Duodenal mucosa (tissue), 2 donors: ENCODE data around the gene CLDN7.

Experiments
- H3K27ac ChIP-seq: one replicate; pipeline ENCODE4 v1.7.0; 2013; ENCODE audit warnings: low read depth, low read length
- H3K27me3 ChIP-seq, 2 donors: one replicate each; pipeline ENCODE4 v1.7.0; 2013; ENCODE audit warnings: low read length in 2 of 2, control low read depth in 1 of 2; ENCODE audit not compliant: insufficient read depth in 2 of 2, control insufficient read depth in 1 of 2
- H3K36me3 ChIP-seq, 2 donors: one replicate each; pipeline ENCODE4 v1.7.0; 2013; ENCODE audit warnings: low read length in 2 of 2, control low read depth in 1 of 2; ENCODE audit not compliant: insufficient read depth in 2 of 2, control insufficient read depth in 1 of 2
- H3K4me1 ChIP-seq, 2 donors: one replicate each; pipeline ENCODE4 v1.7.0; 2013; ENCODE audit warnings: low read length in 2 of 2, control low read depth in 1 of 2; ENCODE audit not compliant: insufficient read depth in 2 of 2, control insufficient read depth in 1 of 2
- H3K4me3 ChIP-seq, 2 donors: one replicate each; pipeline ENCODE4 v1.7.0; 2013; ENCODE audit warnings: low read length in 2 of 2, low read depth in 1 of 2
- H3K9ac ChIP-seq, 2 donors: one replicate each; pipeline ENCODE4 v1.7.0; 2013; ENCODE audit warnings: low read length in 2 of 2, low read depth in 1 of 2
- H3K9me3 ChIP-seq, 2 donors: one replicate each; pipeline ENCODE4 v1.7.0; 2013; ENCODE audit warnings: low read length in 2 of 2, control low read depth in 1 of 2; ENCODE audit not compliant: control insufficient read depth in 1 of 2

The CLDN7 gene

DNA sequence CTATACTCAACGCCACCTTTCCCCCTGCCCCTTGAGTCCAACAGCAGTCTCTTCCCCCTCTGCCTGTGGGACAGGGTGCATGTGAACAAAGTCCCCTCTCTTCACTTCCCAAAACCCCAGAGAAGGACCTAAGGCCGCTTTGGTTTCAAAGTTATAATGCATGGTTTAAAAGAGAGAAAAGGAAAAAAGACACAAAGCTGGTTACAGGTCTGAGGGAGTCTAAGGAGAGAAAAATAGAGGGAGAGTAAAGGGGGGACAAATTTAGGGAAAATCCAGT is 18.9 kb downstream of the CLDN7 start:
- Histone ChIP-seq H3K4me1 (peaks cover 24 to 26% of the 10 kb centered on the region in 2 donors), H3K9ac (peak overlapping the region; percentile 76 to 99), H3K36me3 (peaks cover 24 to 42% of the 10 kb centered on the region in 2 donors)

DNA sequence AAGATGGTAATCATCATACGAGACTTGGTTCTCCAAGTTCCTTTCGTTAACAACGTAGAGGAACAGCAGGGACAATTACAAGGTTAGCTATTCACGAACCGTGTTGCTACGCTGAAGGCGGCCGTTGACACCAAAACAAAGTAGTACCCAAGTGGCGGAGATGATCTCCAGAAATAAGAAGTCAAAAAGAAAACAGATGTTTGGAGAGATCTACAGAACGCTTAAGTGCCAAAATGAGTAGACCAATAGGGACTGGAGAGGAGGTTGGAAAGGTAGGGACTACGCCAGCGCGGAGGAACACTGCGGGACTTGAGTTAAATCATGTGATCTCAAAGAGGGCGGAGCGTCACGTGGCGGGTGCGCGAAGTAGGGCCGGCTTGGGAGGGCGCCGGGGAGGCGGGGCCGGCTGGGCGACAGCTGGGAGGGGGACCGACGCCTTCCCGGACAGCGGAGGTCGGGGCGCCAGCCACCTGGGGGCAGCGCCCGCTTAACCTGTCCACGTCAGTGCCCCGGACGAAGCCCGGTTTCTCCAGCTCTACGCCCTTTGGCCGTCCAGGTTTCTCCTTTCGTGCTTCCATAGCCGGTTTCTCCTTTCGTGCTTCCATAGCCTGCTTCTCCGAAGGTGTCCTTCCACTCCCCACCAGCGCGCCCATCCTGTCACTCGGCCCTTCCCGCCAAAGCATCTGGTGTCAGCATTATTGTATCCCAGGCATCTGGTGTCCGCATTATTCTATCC is 19.4 kb downstream of the CLDN7 start:
- H3K4me1 ChIP-seq = peaks cover 24 to 26% of the 10 kb centered on the region in 2 donors
- no peaks in the 10 kb centered on the region for H3K27me3 ChIP-seq
- peak overlapping the region; percentile 94 to 97 for H3K4me3 ChIP-seq
- H3K9me3 ChIP-seq = no peaks in the 10 kb centered on the region
- peak overlapping the region; percentile 76 to 99 for H3K9ac ChIP-seq
- H3K27ac ChIP-seq = peak overlapping the region; percentile 99
- peaks cover 24 to 42% of the 10 kb centered on the region in 2 donors for H3K36me3 ChIP-seq

More for the DNA sequence above, 18.9 kb downstream of the CLDN7 start:
- H3K9me3 ChIP-seq = no peaks in the 10 kb centered on the region
- H3K4me3 ChIP-seq = peak overlapping the region; percentile 94 to 97
- H3K27ac ChIP-seq = peak overlapping the region; percentile 99
- H3K27me3 ChIP-seq = no peaks in the 10 kb centered on the region

DNA sequence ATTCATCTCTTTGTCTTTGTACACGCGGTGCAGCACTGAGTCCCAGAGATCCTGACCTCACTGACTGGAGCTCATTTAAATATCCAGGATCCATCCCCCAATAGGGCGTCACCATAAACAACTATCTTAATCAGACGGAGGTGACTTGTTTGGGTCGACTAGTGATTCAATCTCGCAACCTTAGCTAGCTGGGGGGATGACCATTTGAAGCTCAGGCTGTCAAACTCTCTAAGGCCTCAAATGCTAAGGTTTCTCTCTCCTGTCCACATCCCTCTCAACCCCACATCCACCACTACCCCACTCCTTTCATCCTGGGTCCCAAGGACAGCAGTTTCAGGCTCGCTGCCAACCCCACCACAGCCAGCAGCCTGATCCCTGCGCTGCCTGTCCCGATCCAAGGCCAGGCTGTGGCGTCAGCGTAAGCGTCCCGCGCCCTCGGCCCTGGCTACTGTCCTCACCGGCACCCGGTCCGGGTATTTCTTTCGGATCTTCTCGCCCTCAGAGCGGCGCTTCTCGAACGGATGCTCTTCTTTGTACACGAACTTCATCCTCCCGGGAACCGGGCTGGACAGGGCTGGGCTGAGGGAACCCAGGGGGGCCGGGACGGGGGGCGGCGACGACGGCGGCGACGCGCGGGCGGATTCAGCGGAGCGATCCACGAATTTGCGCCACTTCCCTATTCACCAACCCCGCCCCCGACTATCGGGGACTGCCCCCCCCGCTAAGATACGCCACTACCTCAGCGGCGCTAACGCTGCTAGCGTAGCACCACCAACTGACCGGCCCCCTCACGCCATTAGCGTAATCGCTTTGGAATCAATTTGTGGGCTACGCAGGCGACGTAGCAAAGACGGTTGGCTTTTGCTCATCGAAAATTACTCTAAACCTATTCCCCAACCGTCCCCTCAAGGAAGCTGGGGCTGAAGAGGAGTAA is 20.2 kb downstream of the CLDN7 start, which contains the start of gene GABARAP:
Gene GABARAP (minus strand): TSS at position 667 of the 934 bp plus-strand sequence. CDS start 119 bp downstream, at position 548.
- Histone ChIP-seq H3K4me3 (peak within 1 kb of the TSS; percentile 94 to 97), H3K9me3 (no peaks in the 10 kb centered on the region), H3K4me1 (peaks cover 30 to 31% of the 10 kb centered on the region in 2 donors)

DNA sequence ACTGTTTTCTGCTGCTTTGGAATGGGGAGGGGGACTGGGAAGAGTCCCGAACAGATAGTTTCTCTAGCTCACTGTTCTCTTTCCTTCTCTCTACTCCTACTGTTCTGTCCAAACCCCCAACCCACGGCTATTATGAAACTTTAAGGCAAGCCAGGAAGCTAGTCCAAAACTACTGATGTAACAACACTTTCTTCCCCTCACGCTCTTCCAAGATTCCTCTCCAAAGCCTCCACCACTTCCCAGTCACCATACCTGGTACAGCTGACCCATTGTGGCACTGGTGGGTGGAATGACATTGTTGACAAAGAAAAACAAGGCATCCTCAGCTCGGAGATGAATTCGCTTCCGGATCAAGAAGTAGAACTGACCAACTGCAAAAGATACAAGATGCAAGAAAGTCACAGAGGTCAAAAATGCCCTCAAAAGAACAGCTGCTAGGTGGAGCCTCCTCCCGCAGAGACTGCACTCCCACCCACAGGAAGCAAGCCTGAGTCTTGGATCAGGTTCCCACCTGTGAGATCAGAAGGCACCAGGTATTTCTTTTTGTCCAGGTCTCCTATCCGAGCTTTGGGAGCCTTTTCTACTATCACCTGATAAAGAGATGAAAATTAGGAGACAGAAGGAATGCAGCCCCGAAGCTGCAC is 21.1 kb downstream of the CLDN7 start:
- Histone ChIP-seq H3K27me3 (no peaks in the 10 kb centered on the region), H3K9ac (peak overlapping the region; percentile 98 to 99), H3K27ac (peak overlapping the region; percentile 99), H3K36me3 (peaks cover 27 to 37% of the 10 kb centered on the region in 2 donors), H3K4me3 (peak overlapping the region; percentile 94 to 97), H3K4me1 (peaks cover 33 to 36% of the 10 kb centered on the region in 2 donors), H3K9me3 (no peaks in the 10 kb centered on the region)

More for the DNA sequence above, 20.2 kb downstream of the CLDN7 start, which contains the start of gene GABARAP:
- Histone ChIP-seq H3K9ac (peak within 1 kb of the TSS; percentile 98 to 99), H3K27ac (peak within 1 kb of the TSS; percentile 99), H3K27me3 (no peaks in the 10 kb centered on the region), H3K36me3 (peaks cover 26 to 39% of the 10 kb centered on the region in 2 donors)

DNA sequence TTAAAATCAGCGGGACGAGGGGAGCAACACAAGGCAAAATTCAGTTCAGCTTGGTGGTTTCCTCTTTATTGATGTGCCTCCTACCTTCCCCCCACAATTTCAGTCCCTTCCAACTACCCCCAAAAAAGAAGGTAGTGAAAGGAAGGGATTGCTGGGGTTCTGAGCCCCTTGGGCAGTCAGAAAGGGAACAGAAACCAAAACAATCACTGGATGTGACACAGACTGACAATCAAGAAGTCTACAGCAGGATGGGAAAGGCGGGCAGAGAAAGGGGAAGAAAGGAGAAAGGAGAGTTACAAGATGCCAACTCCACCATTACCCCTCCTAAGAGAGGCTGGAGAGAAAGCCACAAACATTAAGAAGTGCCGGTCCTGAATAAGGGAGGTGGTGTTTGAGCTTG is 21.9 kb downstream of the CLDN7 start:
- no peaks in the 10 kb centered on the region for H3K9me3 ChIP-seq
- H3K27me3 ChIP-seq = no peaks in the 10 kb centered on the region
- peak overlapping the region; percentile 64 to 94 for H3K4me3 ChIP-seq
- peak overlapping the region; percentile 12 to 99 for H3K9ac ChIP-seq
- peaks cover 22 to 39% of the 10 kb centered on the region in 2 donors for H3K36me3 ChIP-seq
- H3K27ac ChIP-seq = no peak overlapping the region
- peaks cover 39 to 45% of the 10 kb centered on the region in 2 donors for H3K4me1 ChIP-seq

DNA sequence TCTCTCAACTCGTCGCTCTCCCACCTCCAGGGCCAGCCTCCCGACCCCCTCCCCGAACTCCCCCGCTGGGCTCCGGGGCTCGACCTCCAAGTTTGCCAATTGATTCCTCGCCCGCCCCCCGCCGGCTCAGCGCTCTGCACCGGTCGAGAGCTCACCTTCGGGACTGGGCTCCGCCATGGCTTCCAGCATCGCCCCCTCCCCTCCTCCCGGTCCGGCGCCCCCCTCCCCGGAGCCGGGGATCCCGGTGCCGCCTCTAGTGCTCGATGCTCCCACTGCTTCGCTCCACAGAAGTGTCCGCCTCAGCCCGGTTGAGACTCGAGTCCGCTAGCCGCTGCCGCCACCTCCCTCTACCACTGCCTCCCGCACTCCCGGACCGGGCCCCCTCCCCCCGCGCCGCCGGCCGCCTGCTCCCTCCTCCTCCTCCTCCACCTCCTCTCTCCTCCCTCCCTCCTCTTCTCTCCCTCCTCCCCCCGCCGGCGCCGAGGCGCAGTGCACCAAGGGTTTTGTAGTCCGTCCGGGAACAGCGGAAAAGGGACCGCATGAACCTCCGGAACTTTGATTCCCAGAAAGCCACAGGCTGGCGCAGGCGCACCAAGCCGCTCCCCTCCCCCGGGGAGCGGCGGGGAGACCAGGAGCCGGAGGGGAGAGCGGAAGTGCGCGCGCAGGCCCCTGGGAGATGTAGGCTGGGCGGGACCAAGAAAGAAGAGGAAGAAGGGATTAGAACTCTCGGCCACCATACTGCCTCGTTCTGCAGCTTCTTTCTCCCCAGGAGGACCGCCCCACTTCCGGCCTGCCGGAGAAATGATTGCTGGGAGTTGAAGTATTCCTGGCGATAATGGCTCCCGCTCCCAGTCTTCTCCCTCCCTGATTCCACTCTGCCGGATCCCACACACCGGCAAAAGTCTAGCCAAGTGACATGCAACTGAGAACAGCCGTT is 22.9 kb downstream of the CLDN7 start, which contains the start of gene PHF23:
Gene PHF23 (minus strand): TSS at position 367 of the 937 bp plus-strand sequence. CDS start 178 bp downstream, at position 189.
- Histone ChIP-seq H3K4me3 (peak within 1 kb of the TSS; percentile 94), H3K27me3 (no peaks in the 10 kb centered on the region), H3K9me3 (no peaks in the 10 kb centered on the region), H3K4me1 (peaks cover 48 to 54% of the 10 kb centered on the region in 2 donors), H3K36me3 (peaks cover 20 to 38% of the 10 kb centered on the region in 2 donors), H3K9ac (peak within 1 kb of the TSS; percentile 78 to 92), H3K27ac (peak within 1 kb of the TSS; percentile 79)

DNA sequence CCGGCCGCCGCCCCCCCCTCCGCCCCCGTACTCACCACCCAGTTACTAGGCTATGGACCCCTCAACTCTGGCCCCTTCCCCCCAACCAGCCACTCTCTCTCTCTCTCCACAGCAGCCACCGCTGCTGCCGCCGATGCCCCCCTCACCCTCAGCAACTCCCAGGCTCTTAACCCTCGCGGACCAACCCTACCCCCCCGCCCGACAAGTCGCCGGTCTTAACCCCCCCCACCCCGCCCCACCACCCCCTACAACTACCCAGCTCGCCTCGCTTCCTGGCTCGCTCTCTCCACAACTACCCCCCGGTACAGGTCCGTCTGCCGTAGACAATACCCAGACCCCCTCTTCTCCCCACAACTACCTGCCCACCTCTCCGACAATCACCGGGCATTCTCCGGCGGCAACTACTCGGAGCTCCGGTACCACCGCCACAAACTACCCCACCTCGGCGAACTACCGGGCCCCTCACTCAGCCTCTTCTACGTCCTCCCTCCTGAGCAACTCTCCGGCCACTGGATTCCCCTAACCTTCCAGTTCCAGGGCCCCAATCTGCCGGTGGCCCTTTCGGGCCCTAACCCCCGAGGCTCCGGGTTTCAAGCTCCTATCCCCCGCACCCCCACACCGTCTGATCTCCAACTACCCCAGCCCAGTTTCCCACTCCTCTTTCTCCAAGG is 23.7 kb downstream of the CLDN7 start:
- no peaks in the 10 kb centered on the region for H3K9me3 ChIP-seq
- peak overlapping the region; percentile 90 to 94 for H3K4me3 ChIP-seq
- no peaks in the 10 kb centered on the region for H3K27me3 ChIP-seq
- H3K36me3 ChIP-seq = peaks cover 16 to 30% of the 10 kb centered on the region in 2 donors
- peak overlapping the region; percentile 78 to 92 for H3K9ac ChIP-seq
- H3K4me1 ChIP-seq = peaks cover 51 to 52% of the 10 kb centered on the region in 2 donors
- peak overlapping the region; percentile 79 for H3K27ac ChIP-seq

DNA sequence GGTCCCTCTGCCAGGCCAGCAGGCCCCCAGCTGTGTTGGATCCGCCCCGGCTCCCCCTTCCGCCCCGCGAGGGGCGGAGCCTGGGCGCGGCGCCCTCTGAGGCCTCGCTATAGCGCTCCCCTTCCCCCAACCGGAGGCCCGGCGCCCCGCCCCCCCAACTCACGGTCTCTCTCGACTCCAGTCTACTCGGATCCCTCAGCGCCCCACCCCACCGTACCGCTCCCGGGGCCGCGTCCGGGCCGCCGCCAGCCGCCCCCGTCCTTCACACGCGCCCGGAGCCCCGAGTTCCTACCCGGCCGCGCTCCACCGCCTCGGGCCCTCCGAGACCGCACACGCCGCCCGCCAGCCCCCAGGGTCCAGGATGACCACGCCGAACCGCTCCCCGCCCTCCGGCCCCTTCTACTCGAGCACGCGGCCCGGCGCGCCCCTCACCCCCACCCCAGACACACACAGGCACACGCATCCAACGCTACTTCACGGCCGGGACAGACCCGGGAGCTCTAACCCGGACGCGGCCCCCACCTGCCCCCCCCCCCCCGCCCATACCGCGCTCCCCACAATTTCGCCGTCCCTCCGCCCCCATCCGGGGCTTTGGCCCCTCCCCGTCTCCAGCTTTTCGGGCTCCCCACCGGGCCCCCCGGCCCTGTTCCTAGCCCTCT is 24.4 kb downstream of the CLDN7 start:
- Histone ChIP-seq H3K4me3 (peak overlapping the region; percentile 90 to 94), H3K9ac (peak overlapping the region; percentile 43 to 92), H3K9me3 (no peaks in the 10 kb centered on the region), H3K27me3 (no peaks in the 10 kb centered on the region), H3K4me1 (peaks cover 52 to 53% of the 10 kb centered on the region in 2 donors), H3K36me3 (peaks cover 16 to 30% of the 10 kb centered on the region in 2 donors), H3K27ac (peak overlapping the region; percentile 85)
